OCI-LY7 (cell line): ENCODE results near the gene DNMT3B.

ENCODE experiments used
- CTCF ChIP-seq: fragments of 200-600 bp; sonication (generic); conservative IDR thresholded peaks from 2 replicates; pipeline ENCODE4 v1.5.1; 2014; ENCODE audit warnings: mild to moderate bottlenecking, antibody characterized with exemption, low read length, moderate library complexity, mixed read lengths
- EZH2phosphoT487 ChIP-seq: fragments of 200-600 bp; sonication (generic); IDR thresholded peaks from 2 replicates; pipeline ENCODE4 v1.6.1; 2018; ENCODE audit warnings: low read depth, borderline replicate concordance, mild to moderate bottlenecking, mixed run types, antibody characterized with exemption, low read length, moderate library complexity, mixed read lengths

DNA sequence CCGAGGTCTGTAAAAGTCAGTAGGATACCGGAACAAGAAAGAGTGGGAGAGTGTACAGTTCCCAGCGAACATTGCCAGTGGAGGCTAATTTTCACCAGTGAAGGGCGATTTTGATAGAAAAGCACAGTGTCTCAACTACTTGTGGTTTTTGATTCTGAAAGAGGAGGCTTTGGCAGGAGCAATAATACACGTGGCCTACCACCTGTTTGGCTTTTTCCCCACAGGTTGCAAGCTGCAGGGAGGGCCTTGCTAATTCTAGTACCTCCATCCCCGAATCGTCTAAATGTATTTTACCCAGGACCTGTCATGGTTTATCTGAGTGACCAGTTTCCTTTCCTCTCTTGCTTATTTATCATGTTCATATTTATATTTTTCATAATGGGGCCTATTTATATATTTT, 93.2 kb downstream of the DNMT3B start:
- no peak for TF ChIP-seq CTCF
- TF ChIP-seq EZH2phosphoT487, result no peak
